NCI-H526 (cell line): ENCODE results near the gene DOCK3.
"Not testable (repeated sequence)": the region's sequence is repeated elsewhere in the genome, so short reads cannot be mapped to it uniquely, and the experiment has no call there.

Source experiments
- DNase-seq, 2 experiments: peaks; one replicate each; lab custom pipeline; 2025; lab: John Stamatoyannopoulos, UW

DOCK3 gene

GRCh38 chr3:50885070-50885850 is 210.5 kb downstream of the DOCK3 start:
- DNase-seq, result peak in 1 of 2 experiments; percentile 15

- no peak for DNase-seq
These were observed 216.1 kb downstream of the DOCK3 start for GRCh38 chr3:50890688-50891344.

- peak in 1 of 2 experiments; percentile 17 for DNase-seq
These were observed 226.4 kb downstream of the DOCK3 start for GRCh38 chr3:50901097-50901496.

- DNase-seq, result no peak
These were observed 238.0 kb downstream of the DOCK3 start for GRCh38 chr3:50912746-50913145.

GRCh38 chr3:50913260-50913659 is 238.5 kb downstream of the DOCK3 start:
- DNase-seq, result no peak

- not testable (repeated sequence) for DNase-seq
These were observed 247.3 kb downstream of the DOCK3 start for GRCh38 chr3:50922071-50922470.

- DNase-seq, result no peak
These were observed 249.2 kb downstream of the DOCK3 start for GRCh38 chr3:50923955-50924354.

GRCh38 chr3:50924638-50925037 is 249.9 kb downstream of the DOCK3 start:
- no peak for DNase-seq

GRCh38 chr3:50926868-50927267 is 252.1 kb downstream of the DOCK3 start:
- no peak for DNase-seq

- DNase-seq, result no peak
These were observed 255.9 kb downstream of the DOCK3 start for GRCh38 chr3:50930371-50931208.

GRCh38 chr3:50932918-50933317 is 258.2 kb downstream of the DOCK3 start:
- not testable (repeated sequence) for DNase-seq

- DNase-seq, result no peak
These were observed 261.7 kb downstream of the DOCK3 start for GRCh38 chr3:50936389-50936788.

GRCh38 chr3:50947419-50947818 is 272.7 kb downstream of the DOCK3 start:
- DNase-seq, result no peak

- DNase-seq, result no peak
These were observed 275.9 kb downstream of the DOCK3 start for GRCh38 chr3:50950591-50950990.

- no peak for DNase-seq
These were observed 279.2 kb downstream of the DOCK3 start for GRCh38 chr3:50953825-50954414.

- no peak for DNase-seq
These were observed 286.7 kb downstream of the DOCK3 start for GRCh38 chr3:50961386-50961785.

GRCh38 chr3:50971487-50971924 is 296.8 kb downstream of the DOCK3 start:
- peak; percentile 61 to 75 for DNase-seq

GRCh38 chr3:50972029-50972428 is 297.3 kb downstream of the DOCK3 start:
- no peak for DNase-seq

GRCh38 chr3:50978586-50978985 is 303.9 kb downstream of the DOCK3 start:
- DNase-seq, result not testable (repeated sequence)

- DNase-seq, result peak; percentile 28 to 34
These were observed 304.4 kb downstream of the DOCK3 start for GRCh38 chr3:50978991-50979667.

- no peak for DNase-seq
These were observed 308.0 kb downstream of the DOCK3 start for GRCh38 chr3:50982540-50983325.
